CD14-positive monocyte (primary cell): ENCODE measurements around the gene FTL. TPM values are rescaled to one million over a fixed set of nuclear protein-coding genes. Genes with fewer than 3 reads are reported as not detected.

Source experiments
- DNase-seq, 3 donors: peaks; one replicate each; pipeline ENCODE4 v3.0.0-alpha.2; 2011 to 2022
- H2AFZ ChIP-seq: 2 replicates; pipeline ENCODE4 v1.6.0; 2012; ENCODE audit warnings: mild to moderate bottlenecking, low read depth, low read length, inconsistent platforms; ENCODE audit not compliant: insufficient read depth, poor library complexity, severe bottlenecking
- H3K27ac ChIP-seq, 2 donors: 1 replicate in 1 of 2; 2 replicates in 1 of 2; pipeline ENCODE4 v1.5.1; 2012 to 2013; ENCODE audit warnings: low read length in 2 of 2, control low read depth in 1 of 2, inconsistent platforms in 1 of 2, low read depth in 1 of 2, mild to moderate bottlenecking in 1 of 2
- H3K27me3 ChIP-seq, 2 donors: one replicate each; pipeline versions ENCODE4 v1.6.0 to v1.6.1; 2011 to 2013; ENCODE audit warnings: low read length in 2 of 2; ENCODE audit not compliant: control insufficient read depth in 2 of 2, insufficient read depth in 2 of 2
- H3K36me3 ChIP-seq, 2 donors: replicated peaks in 1 of 2; 1 replicate in 1 of 2; 2 replicates in 1 of 2; pipeline versions ENCODE4 v1.5.1 to v1.6.1; 2012 to 2013; ENCODE audit warnings: low read length in 2 of 2, control low read depth in 1 of 2, inconsistent platforms in 1 of 2, mild to moderate bottlenecking in 1 of 2; ENCODE audit not compliant: insufficient read depth in 2 of 2, control insufficient read depth in 1 of 2
- H3K4me1 ChIP-seq, 2 donors: 1 replicate in 1 of 2; 2 replicates in 1 of 2; pipeline versions ENCODE4 v1.5.1 to v1.6.1; 2012 to 2013; ENCODE audit warnings: low read length in 2 of 2, control low read depth in 1 of 2, inconsistent platforms in 1 of 2, mild to moderate bottlenecking in 1 of 2, moderate library complexity in 1 of 2; ENCODE audit not compliant: insufficient read depth in 2 of 2, control insufficient read depth in 1 of 2
- H3K4me2 ChIP-seq: replicated peaks from 2 replicates; pipeline ENCODE3; 2012; ENCODE audit warnings: low read length, moderate library complexity, mild to moderate bottlenecking; ENCODE audit not compliant: poor library complexity, severe bottlenecking; ENCODE audit errors: extremely low read depth
- H3K4me3 ChIP-seq, 3 experiments: fragments of 200-600 bp in 1 of 3; sonication (generic) in 1 of 3; replicated peaks in 1 of 3; 1 replicate in 2 of 3; 2 replicates in 1 of 3; pipeline ENCODE4 v1.5.1; 2011 to 2013; ENCODE audit warnings: low read length in 3 of 3, mild to moderate bottlenecking in 3 of 3, control low read depth in 2 of 3, low read depth in 2 of 3, inconsistent platforms in 1 of 3, moderate library complexity in 1 of 3
- H3K79me2 ChIP-seq: 2 replicates; pipeline ENCODE4 v1.6.0; 2012; ENCODE audit warnings: mild to moderate bottlenecking, control low read depth, inconsistent platforms, low read length, moderate library complexity; ENCODE audit not compliant: insufficient read depth
- H3K9ac ChIP-seq: 2 replicates; pipeline ENCODE4 v1.6.0; 2017; ENCODE audit warnings: low read length, mild to moderate bottlenecking; ENCODE audit not compliant: insufficient read depth, poor library complexity, severe bottlenecking
- H3K9me3 ChIP-seq, 2 donors: replicated peaks in 1 of 2; 1 replicate in 1 of 2; 2 replicates in 1 of 2; pipeline versions ENCODE4 v1.5.1 to v1.6.1; 2012 to 2013; ENCODE audit warnings: low read length in 2 of 2, control low read depth in 1 of 2; ENCODE audit not compliant: control insufficient read depth in 1 of 2, insufficient read depth in 1 of 2
- H4K20me1 ChIP-seq: 2 replicates; pipeline ENCODE4 v1.6.0; 2012; ENCODE audit warnings: mild to moderate bottlenecking, low read length, control low read depth, moderate library complexity; ENCODE audit not compliant: insufficient read depth
- H3K27ac Mint-ChIP-seq, 7 donors: one replicate each; pipeline ENCODE4 v1.8.0; 2020; ENCODE audit warnings: mild to moderate bottlenecking in 7 of 7, mixed read lengths in 7 of 7, moderate library complexity in 6 of 7, inconsistent platforms in 2 of 7
- H3K27me3 Mint-ChIP-seq, 3 donors: one replicate each; pipeline ENCODE4 v1.8.0; 2021 to 2022; ENCODE audit warnings: low read depth in 3 of 3, mild to moderate bottlenecking in 3 of 3, mixed read lengths in 3 of 3, moderate library complexity in 3 of 3, inconsistent platforms in 1 of 3
- H3K36me3 Mint-ChIP-seq, 2 donors: one replicate each; pipeline ENCODE4 v1.8.0; 2020; ENCODE audit warnings: mixed read lengths in 2 of 2, inconsistent platforms in 1 of 2, mild to moderate bottlenecking in 1 of 2
- H3K4me1 Mint-ChIP-seq: one replicate; pipeline ENCODE4 v1.8.0; 2020; ENCODE audit warnings: mild to moderate bottlenecking, mixed read lengths
- H3K4me3 Mint-ChIP-seq, 2 donors: one replicate each; pipeline ENCODE4 v1.8.0; 2020; ENCODE audit warnings: mild to moderate bottlenecking in 2 of 2, mixed read lengths in 2 of 2, moderate library complexity in 1 of 2
- H3K9me3 Mint-ChIP-seq, 7 donors: one replicate each; pipeline ENCODE4 v1.8.0; 2020 to 2022; ENCODE audit warnings: mixed read lengths in 7 of 7, mild to moderate bottlenecking in 6 of 7, moderate library complexity in 6 of 7, inconsistent platforms in 2 of 7
- WGBS: methylation state at CpG from one replicate; pipeline ENCODE4 v1.1.5; 2013; ENCODE audit warnings: missing lambda C conversion rate; ENCODE audit not compliant: insufficient coverage; 5-methylcytosine and 5-hydroxymethylcytosine counted together
- intact Hi-C, 2 donors: fragments of 100-400 bp; cut with micrococcal nuclease; formaldehyde crosslinking; loops; one replicate each; pipeline versions ENCODE4 v1.15.0 to v1.15.1; 2023
- polyA plus RNA-seq, 3 donors: library from polyadenylated mRNA; depleted of rRNA in 1 of 3; unstranded in 2 of 3; stranded (reverse) in 1 of 3; fragments of 300-500 nt in 2 of 3; fragments of >200 nt in 1 of 3; fragmentation: Illumina TruSeq in 2 of 3; gene quantifications; 1 replicate in 2 of 3; 2 replicates in 1 of 3; pipeline ENCODE4 v1.2.3, GENCODE V29; 2012 to 2021
- TF ChIP-seq, protein P1 (sequence below): fragments of 200-600 bp; IDR thresholded peaks from one replicate; pipeline ENCODE4 v1.8.0; 2022; ENCODE audit warnings: antibody characterized with exemption, mild to moderate bottlenecking

Gene FTL
- polyA plus RNA-seq, 3 donors, result 4,468 to 26,681 (median 23,650) TPM

DNA sequence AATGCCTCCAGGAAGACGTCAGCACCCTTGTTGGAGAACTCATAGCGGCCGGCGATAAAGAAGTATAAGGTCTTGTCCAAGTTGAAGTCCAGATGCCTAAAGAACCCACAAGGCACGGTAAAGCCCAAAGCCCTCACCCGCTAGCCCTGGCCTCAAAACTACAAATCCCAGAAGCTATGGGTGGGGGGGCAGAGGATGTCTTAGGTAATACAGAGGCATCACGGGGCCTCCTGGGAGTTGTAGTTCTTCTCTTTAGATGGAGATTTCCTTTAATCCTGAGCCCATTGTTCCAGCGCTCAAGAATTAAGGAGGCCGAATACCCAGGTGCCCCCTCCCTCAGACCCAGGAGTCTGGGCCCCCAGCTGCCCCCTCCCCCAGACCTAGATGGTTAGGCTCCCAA lies 17.2 kb downstream of the FTL start:
- Histone ChIP-seq H3K4me3 (no peak overlapping the region), H3K4me2 (no peak overlapping the region), H3K27ac (no peak overlapping the region), H3K36me3 (peaks cover 44 to 76% of the 10 kb centered on the region in 2 donors), H3K9ac (no peak overlapping the region), H3K79me2 (no peaks in the 10 kb centered on the region), H2AFZ (no peak overlapping the region), H3K27me3 (no peaks in the 10 kb centered on the region), H3K4me1 (no peaks in the 10 kb centered on the region), H4K20me1 (no peaks in the 10 kb centered on the region), H3K9me3 (no peaks in the 10 kb centered on the region)
- intact Hi-C loops, result no loop called here
- no peaks in the 10 kb centered on the region for H3K9me3 Mint-ChIP-seq
- H3K4me3 Mint-ChIP-seq, result no peak overlapping the region
- peaks cover 50 to 87% of the 10 kb centered on the region in 2 donors for H3K36me3 Mint-ChIP-seq
- H3K27me3 Mint-ChIP-seq, result peaks cover 0 to 3% (median 0%) of the 10 kb centered on the region in 3 donors
- DNase-seq, result no peak
- H3K4me1 Mint-ChIP-seq, result no peaks in the 10 kb centered on the region
- H3K27ac Mint-ChIP-seq, result peak overlapping the region in 2 of 7 donors; percentile 40 to 54
- TF ChIP-seq, protein P1, sequence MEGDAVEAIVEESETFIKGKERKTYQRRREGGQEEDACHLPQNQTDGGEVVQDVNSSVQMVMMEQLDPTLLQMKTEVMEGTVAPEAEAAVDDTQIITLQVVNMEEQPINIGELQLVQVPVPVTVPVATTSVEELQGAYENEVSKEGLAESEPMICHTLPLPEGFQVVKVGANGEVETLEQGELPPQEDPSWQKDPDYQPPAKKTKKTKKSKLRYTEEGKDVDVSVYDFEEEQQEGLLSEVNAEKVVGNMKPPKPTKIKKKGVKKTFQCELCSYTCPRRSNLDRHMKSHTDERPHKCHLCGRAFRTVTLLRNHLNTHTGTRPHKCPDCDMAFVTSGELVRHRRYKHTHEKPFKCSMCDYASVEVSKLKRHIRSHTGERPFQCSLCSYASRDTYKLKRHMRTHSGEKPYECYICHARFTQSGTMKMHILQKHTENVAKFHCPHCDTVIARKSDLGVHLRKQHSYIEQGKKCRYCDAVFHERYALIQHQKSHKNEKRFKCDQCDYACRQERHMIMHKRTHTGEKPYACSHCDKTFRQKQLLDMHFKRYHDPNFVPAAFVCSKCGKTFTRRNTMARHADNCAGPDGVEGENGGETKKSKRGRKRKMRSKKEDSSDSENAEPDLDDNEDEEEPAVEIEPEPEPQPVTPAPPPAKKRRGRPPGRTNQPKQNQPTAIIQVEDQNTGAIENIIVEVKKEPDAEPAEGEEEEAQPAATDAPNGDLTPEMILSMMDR, result no peak
- WGBS, result 96% methylated on average over 6 of the region's 9 CpGs

DNA sequence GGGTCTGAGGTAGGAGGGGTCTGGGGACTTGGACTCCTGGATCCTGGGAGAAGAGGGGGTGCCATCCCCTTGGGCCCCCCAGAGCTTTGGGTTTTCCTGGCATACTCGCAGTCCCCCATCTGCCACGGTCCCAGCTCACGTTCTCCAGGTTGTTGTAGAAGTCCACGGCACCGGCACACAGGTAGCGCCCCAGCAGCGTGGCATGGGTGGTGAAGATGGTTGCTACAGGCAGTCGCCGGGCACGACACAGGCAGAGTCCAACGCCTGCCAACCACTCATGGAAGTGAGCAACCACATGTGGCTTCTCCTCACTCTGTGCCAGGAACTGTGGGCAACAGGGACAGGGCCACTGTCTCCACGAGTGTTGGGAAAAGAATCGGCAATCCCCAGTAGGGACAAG lies 20.6 kb downstream of the FTL start:
- H3K36me3 Mint-ChIP-seq, result peaks cover 53 to 91% of the 10 kb centered on the region in 2 donors
- Histone ChIP-seq H3K4me2 (no peak overlapping the region), H4K20me1 (no peaks in the 10 kb centered on the region), H3K4me3 (no peak overlapping the region), H3K79me2 (peaks cover 12% of the 10 kb centered on the region), H3K4me1 (no peaks in the 10 kb centered on the region), H3K9ac (no peak overlapping the region), H3K27me3 (no peaks in the 10 kb centered on the region), H2AFZ (no peak overlapping the region), H3K9me3 (no peaks in the 10 kb centered on the region), H3K36me3 (peaks cover 49 to 90% of the 10 kb centered on the region in 2 donors), H3K27ac (peak overlapping the region in 1 of 2 donors; percentile 26)
- no peak overlapping the region for H3K4me3 Mint-ChIP-seq
- peaks cover 0 to 5% (median 0%) of the 10 kb centered on the region in 3 donors for H3K27me3 Mint-ChIP-seq
- TF ChIP-seq, protein P1, result no peak
- H3K9me3 Mint-ChIP-seq, result no peaks in the 10 kb centered on the region
- no peaks in the 10 kb centered on the region for H3K4me1 Mint-ChIP-seq
- peak overlapping the region in 2 of 7 donors; percentile 36 to 61 for H3K27ac Mint-ChIP-seq
- intact Hi-C loops, result no loop called here
- no peak for DNase-seq
- 93% methylated on average over 13 of the region's 13 CpGs for WGBS
